Activated CD8-positive, alpha-beta memory T cell treated with anti-CD3 and anti-CD28 coated beads, Interleukin-2, amount 50 U/mL, for 24 hours (primary cell): ENCODE measurements around the gene PTPRT.
"Not testable (repeated sequence)": the region's sequence is repeated elsewhere in the genome, so short reads cannot be mapped to it uniquely, and the experiment has no call there.

Experiments
- DNase-seq: peaks from one replicate; pipeline ENCODE4 v3.0.0-alpha.2; 2020; ENCODE audit errors: extremely low read depth

The PTPRT gene

GRCh38 chr20:42910808-42911207 lies 278.9 kb downstream of the PTPRT start:
- DNase-seq = not testable (repeated sequence)

GRCh38 chr20:42907730-42908129 lies 282.0 kb downstream of the PTPRT start:
- no peak for DNase-seq

GRCh38 chr20:42906120-42906519 lies 283.6 kb downstream of the PTPRT start:
- DNase-seq = no peak

GRCh38 chr20:42902509-42902908 lies 287.2 kb downstream of the PTPRT start:
- DNase-seq = no peak

GRCh38 chr20:42901689-42902440 lies 287.8 kb downstream of the PTPRT start:
- no peak for DNase-seq

GRCh38 chr20:42900764-42901163 lies 288.9 kb downstream of the PTPRT start:
- not testable (repeated sequence) for DNase-seq

GRCh38 chr20:42895020-42895419 lies 294.7 kb downstream of the PTPRT start:
- no peak for DNase-seq

GRCh38 chr20:42894483-42894882 lies 295.2 kb downstream of the PTPRT start:
- no peak for DNase-seq

- no peak for DNase-seq
These were observed 300.2 kb downstream of the PTPRT start for GRCh38 chr20:42889517-42889916.

- no peak for DNase-seq
These were observed 302.4 kb downstream of the PTPRT start for GRCh38 chr20:42887281-42887680.

- no peak for DNase-seq
These were observed 302.9 kb downstream of the PTPRT start for GRCh38 chr20:42886801-42887200.

- DNase-seq = no peak
These were observed 303.7 kb downstream of the PTPRT start for GRCh38 chr20:42886046-42886445.

GRCh38 chr20:42875581-42875980 lies 314.1 kb downstream of the PTPRT start:
- DNase-seq = no peak

- no peak for DNase-seq
These were observed 316.4 kb downstream of the PTPRT start for GRCh38 chr20:42873259-42873658.

GRCh38 chr20:42864116-42864515 lies 325.6 kb downstream of the PTPRT start:
- DNase-seq = no peak

- no peak for DNase-seq
These were observed 327.3 kb downstream of the PTPRT start for GRCh38 chr20:42862446-42862845.

- DNase-seq = no peak
These were observed 332.3 kb downstream of the PTPRT start for GRCh38 chr20:42857446-42857845.

GRCh38 chr20:42855896-42856295 lies 333.8 kb downstream of the PTPRT start:
- no peak for DNase-seq

GRCh38 chr20:42852691-42853090 lies 337.0 kb downstream of the PTPRT start:
- DNase-seq = no peak

GRCh38 chr20:42846784-42847490 lies 342.8 kb downstream of the PTPRT start:
- DNase-seq = no peak

- no peak for DNase-seq
These were observed 345.0 kb downstream of the PTPRT start for GRCh38 chr20:42844751-42845150.

GRCh38 chr20:42837456-42837855 lies 352.2 kb downstream of the PTPRT start:
- DNase-seq = no peak

GRCh38 chr20:42836339-42836738 lies 353.4 kb downstream of the PTPRT start:
- no peak for DNase-seq
